Stimulated activated CD4-positive, alpha-beta T cell treated with anti-CD3 and anti-CD28 coated beads, TNF-alpha, amount 100 ng/mL, for 48 hours (primary cell): Measurements from ENCODE around the gene POLR1H.

Source experiments
- DNase-seq, 3 donors: peaks; one replicate each; pipeline ENCODE4 v3.0.0-alpha.2; 2020; ENCODE audit warnings: low read depth in 3 of 3

POLR1H gene

GRCh38 chr6:30093951-30094661, 33.0 kb downstream of the POLR1H start:
- DNase-seq = no peak

GRCh38 chr6:30096829-30097228, 35.8 kb downstream of the POLR1H start:
- no peak for DNase-seq

- no peak for DNase-seq
Measured at GRCh38 chr6:30097902-30098768, 37.1 kb downstream of the POLR1H start.

GRCh38 chr6:30100154-30100553, 39.1 kb downstream of the POLR1H start:
- no peak for DNase-seq

- no peak for DNase-seq
Measured at GRCh38 chr6:30100585-30101443, 39.7 kb downstream of the POLR1H start.

GRCh38 chr6:30101444-30102413, 40.7 kb downstream of the POLR1H start:
- DNase-seq = peak; percentile 42 to 66 (median 61)

- no peak for DNase-seq
Measured at GRCh38 chr6:30102414-30102969, 41.4 kb downstream of the POLR1H start.

GRCh38 chr6:30102970-30103871, 42.2 kb downstream of the POLR1H start:
- peak; percentile 69 to 72 (median 70) for DNase-seq

GRCh38 chr6:30103872-30104179, 42.8 kb downstream of the POLR1H start:
- DNase-seq = no peak

- DNase-seq = no peak
Measured at GRCh38 chr6:30104661-30105060, 43.6 kb downstream of the POLR1H start.

- no peak for DNase-seq
Measured at GRCh38 chr6:30111266-30111856, 50.3 kb downstream of the POLR1H start.

- DNase-seq = no peak
Measured at GRCh38 chr6:30112402-30112994, 51.4 kb downstream of the POLR1H start.

GRCh38 chr6:30113003-30113759, 52.1 kb downstream of the POLR1H start, which contains the start of gene TRIM31:
Gene TRIM31 (minus strand): TSS chr6:30113090. CDS start chr6:30112805, 285 bp downstream.
- no peak for DNase-seq

GRCh38 chr6:30113841-30114240, 52.8 kb downstream of the POLR1H start:
- DNase-seq = no peak
